Measurements from ENCODE around the gene SOSTDC1.

Gene SOSTDC1

DNA sequence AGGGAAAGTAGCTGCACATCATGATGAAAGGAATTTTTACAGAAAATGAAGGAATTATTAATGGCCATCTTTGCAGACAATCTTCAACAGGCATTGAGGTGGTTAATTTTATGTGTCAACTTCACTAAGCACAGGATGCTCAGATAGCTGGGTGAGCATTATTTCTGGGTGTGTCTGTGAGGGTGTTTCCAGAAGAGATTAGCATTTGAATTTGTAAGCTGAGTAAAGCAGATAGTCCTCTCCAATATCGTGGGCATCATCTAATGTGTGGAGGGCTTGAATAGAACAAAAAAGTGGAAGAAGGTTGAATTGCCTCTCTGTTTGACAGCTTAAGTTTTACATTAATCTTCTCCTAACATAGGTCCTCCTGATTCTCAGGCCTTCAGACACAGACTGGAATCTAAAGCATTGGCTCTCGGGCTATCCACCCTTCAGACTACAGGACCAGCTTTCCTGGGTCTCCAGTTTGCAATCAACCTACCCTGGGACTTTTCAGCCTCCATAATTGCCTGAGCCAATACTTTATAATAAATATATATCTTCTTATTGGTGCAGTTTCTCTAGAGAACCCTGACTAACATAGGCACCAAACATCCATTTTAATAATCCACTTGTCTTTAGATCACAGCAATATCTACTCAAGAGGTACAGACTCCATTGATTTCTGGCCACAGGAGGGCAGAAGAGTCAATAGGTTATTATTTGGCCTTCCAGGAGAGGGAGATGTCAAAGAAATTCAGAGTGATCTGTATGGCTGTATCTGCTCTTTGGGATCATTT is 33.7 kb downstream of the SOSTDC1 start:
- in situ Hi-C loops (cut with MboI; ENCODE audit: low sequenced_read_pairs, unreplicated experiment) = no loop called here
- TF ChIP-seq, protein P1, sequence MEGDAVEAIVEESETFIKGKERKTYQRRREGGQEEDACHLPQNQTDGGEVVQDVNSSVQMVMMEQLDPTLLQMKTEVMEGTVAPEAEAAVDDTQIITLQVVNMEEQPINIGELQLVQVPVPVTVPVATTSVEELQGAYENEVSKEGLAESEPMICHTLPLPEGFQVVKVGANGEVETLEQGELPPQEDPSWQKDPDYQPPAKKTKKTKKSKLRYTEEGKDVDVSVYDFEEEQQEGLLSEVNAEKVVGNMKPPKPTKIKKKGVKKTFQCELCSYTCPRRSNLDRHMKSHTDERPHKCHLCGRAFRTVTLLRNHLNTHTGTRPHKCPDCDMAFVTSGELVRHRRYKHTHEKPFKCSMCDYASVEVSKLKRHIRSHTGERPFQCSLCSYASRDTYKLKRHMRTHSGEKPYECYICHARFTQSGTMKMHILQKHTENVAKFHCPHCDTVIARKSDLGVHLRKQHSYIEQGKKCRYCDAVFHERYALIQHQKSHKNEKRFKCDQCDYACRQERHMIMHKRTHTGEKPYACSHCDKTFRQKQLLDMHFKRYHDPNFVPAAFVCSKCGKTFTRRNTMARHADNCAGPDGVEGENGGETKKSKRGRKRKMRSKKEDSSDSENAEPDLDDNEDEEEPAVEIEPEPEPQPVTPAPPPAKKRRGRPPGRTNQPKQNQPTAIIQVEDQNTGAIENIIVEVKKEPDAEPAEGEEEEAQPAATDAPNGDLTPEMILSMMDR (IDR thresholded peaks at IDR 0.05; ENCODE audit: borderline replicate concordance, control extremely low read depth, extremely low read depth, insufficient read depth, missing control alignments) = peak; percentile 14
- peak; percentile 16 for DNase-seq (ENCODE audit: low spot score)

DNA sequence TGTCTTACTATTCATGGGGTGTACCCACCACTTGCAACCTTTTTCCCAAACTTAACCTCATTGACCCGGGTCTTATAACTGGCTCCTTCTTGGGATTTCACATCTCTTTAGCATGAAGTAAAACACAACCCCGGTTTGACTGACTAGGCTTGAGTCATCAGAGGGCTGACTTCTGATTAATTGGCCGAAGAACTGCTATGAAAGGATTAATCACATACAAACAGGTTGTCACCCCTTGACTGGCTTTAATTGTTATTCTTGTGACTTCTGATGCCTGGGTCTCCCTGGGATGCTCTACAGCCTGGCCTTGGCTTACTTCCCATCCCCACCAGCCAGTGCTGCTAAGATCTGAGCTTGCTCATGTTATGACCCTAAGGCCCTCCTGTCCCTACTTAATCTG is 35.4 kb downstream of the SOSTDC1 start:
- in situ Hi-C loops (cut with MboI; ENCODE audit: low sequenced_read_pairs, unreplicated experiment) = no loop called here
- TF ChIP-seq, protein P1 (IDR thresholded peaks at IDR 0.05; ENCODE audit: borderline replicate concordance, control extremely low read depth, extremely low read depth, insufficient read depth, missing control alignments) = no peak
- DNase-seq (ENCODE audit: low spot score) = no peak

DNA sequence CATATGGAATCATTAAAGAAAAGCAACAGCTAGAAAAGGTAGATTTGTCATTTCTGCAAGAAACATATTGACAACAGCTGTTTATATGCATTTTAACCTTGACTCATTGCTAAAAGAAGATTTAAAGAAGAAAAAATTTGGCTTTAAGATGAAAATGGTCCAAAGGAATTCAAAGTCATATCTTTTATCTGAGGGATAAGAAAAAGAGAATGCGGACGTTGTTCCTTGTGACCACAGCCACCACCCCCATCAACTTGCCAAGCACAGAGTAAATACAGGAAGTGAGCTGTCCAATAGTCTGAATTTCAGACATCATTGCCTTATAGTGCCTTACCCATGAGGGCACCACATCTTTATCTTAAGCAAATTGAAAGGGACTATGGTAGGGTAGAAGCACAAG is 36.9 kb downstream of the SOSTDC1 start:
- in situ Hi-C loops (cut with MboI; ENCODE audit: low sequenced_read_pairs, unreplicated experiment) = no loop called here
- no peak for DNase-seq (ENCODE audit: low spot score)

DNA sequence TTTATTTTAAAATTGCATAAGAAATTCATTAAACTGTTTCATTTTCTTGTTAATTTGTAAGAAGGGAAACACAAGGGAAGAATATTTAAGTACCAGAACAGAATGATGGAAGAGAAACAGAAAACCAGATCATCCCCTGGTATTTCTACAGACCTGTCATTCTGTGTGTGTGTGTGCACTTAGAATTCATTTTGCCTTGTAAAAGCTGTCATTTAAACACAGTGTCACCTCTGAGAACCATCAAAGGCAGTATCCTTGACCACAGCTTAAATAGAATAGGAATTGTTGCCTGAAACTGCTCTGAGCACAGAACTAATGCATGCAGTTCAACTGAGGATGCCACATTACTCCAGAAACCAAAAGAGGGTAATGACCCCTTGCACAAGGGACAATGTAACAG is 37.4 kb downstream of the SOSTDC1 start:
- no peak for DNase-seq (ENCODE audit: low spot score)
- in situ Hi-C loops (cut with MboI; ENCODE audit: low sequenced_read_pairs, unreplicated experiment) = no loop called here

More for the DNA sequence above, 36.9 kb downstream of the SOSTDC1 start:
- TF ChIP-seq, protein P1 (IDR thresholded peaks at IDR 0.05; ENCODE audit: borderline replicate concordance, control extremely low read depth, extremely low read depth, insufficient read depth, missing control alignments) = no peak

DNA sequence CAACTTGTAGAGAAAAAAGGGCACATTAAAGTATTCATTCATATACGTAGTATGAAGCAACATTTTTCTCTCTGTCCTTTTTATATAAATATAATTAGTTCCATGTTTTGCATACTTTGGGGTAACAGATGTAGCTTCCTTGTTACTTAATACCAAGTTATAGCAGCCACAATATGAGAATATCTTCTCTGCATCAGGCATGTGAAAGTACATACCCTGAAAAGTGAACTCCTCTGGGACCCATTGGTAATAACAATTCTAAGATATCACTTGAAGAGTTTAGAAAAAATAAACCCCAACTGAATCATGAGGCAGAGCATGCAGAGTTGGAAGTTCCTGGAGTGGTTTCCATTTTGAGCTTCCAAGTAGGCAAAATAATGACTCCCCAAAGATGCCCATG is 41.8 kb downstream of the SOSTDC1 start:
- no peak for DNase-seq (ENCODE audit: low spot score)
- TF ChIP-seq, protein P1 (IDR thresholded peaks at IDR 0.05; ENCODE audit: borderline replicate concordance, control extremely low read depth, extremely low read depth, insufficient read depth, missing control alignments) = no peak
- in situ Hi-C loops (cut with MboI; ENCODE audit: low sequenced_read_pairs, unreplicated experiment) = no loop called here

More for the DNA sequence above, 37.4 kb downstream of the SOSTDC1 start:
- TF ChIP-seq, protein P1 (IDR thresholded peaks at IDR 0.05; ENCODE audit: borderline replicate concordance, control extremely low read depth, extremely low read depth, insufficient read depth, missing control alignments) = no peak

DNA sequence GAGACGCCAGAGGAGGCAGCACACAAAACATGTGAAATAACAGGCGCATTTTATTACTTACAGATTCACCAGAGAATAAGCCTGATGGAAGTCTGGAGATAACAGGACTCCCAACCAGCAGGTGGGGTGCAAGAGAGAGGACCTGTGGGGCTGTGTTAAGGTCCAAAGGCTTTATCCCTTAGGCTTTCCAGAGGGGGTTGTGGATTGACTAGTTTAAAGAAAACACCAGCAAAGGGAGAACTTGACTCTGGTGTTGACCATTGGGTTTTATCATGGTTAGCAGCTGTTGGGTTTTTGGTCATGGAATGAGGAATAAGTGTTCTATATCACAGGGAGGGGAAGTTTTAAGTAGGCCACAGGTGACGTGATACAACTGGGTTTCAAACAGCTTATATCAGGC is 42.6 kb downstream of the SOSTDC1 start:
- TF ChIP-seq, protein P1 (IDR thresholded peaks at IDR 0.05; ENCODE audit: borderline replicate concordance, control extremely low read depth, extremely low read depth, insufficient read depth, missing control alignments) = no peak
- DNase-seq (ENCODE audit: low spot score) = no peak
- in situ Hi-C loops (cut with MboI; ENCODE audit: low sequenced_read_pairs, unreplicated experiment) = no loop called here
